CD4-positive, alpha-beta T cell treated with Interleukin-21 for 1 hour (primary cell): ENCODE measurements around the gene SECTM1.

Experiments
- DNase-seq: peaks from one replicate; pipeline ENCODE4 v3.0.0-alpha.2; 2020

SECTM1 gene

GRCh38 chr17:82297714-82298537 is 35.6 kb downstream of the SECTM1 start:
- DNase-seq = peak; percentile 96

GRCh38 chr17:82297280-82297713 is 36.3 kb downstream of the SECTM1 start:
- DNase-seq = peak; percentile 87

GRCh38 chr17:82296511-82297279 is 36.9 kb downstream of the SECTM1 start:
- DNase-seq = no peak

GRCh38 chr17:82295472-82295814 is 38.1 kb downstream of the SECTM1 start:
- DNase-seq = no peak

GRCh38 chr17:82294064-82294773 is 39.3 kb downstream of the SECTM1 start:
- DNase-seq = no peak

- DNase-seq = peak; percentile 97
Observed at GRCh38 chr17:82292251-82293154, 41.1 kb downstream of the SECTM1 start.

GRCh38 chr17:82291582-82292250 is 41.9 kb downstream of the SECTM1 start:
- no peak for DNase-seq

GRCh38 chr17:82287868-82288801 is 45.4 kb downstream of the SECTM1 start:
- DNase-seq = no peak

GRCh38 chr17:82287013-82287867 is 46.3 kb downstream of the SECTM1 start:
- DNase-seq = no peak

GRCh38 chr17:82285141-82285540 is 48.4 kb downstream of the SECTM1 start:
- DNase-seq = no peak

GRCh38 chr17:82283208-82283749 is 50.3 kb downstream of the SECTM1 start:
- DNase-seq = no peak

GRCh38 chr17:82282239-82283207 is 51.0 kb downstream of the SECTM1 start:
- DNase-seq = no peak

- no peak for DNase-seq
Observed at GRCh38 chr17:82281502-82282238, 51.9 kb downstream of the SECTM1 start.

GRCh38 chr17:82281076-82281475 is 52.5 kb downstream of the SECTM1 start:
- no peak for DNase-seq

GRCh38 chr17:82280537-82280936 is 53.0 kb downstream of the SECTM1 start:
- DNase-seq = no peak

- no peak for DNase-seq
Observed at GRCh38 chr17:82278786-82279391, 54.7 kb downstream of the SECTM1 start.

GRCh38 chr17:82278308-82278707 is 55.3 kb downstream of the SECTM1 start:
- DNase-seq = no peak
